ENCODE measurements around the gene MCTP2.

Gene MCTP2

GRCh38 chr15:94263341-94264273 lies 32.2 kb downstream of the MCTP2 start:
- DNase-seq = no peak

- no peak for DNase-seq
Measured at GRCh38 chr15:94265009-94265408, 33.6 kb downstream of the MCTP2 start.

GRCh38 chr15:94265982-94266381 lies 34.6 kb downstream of the MCTP2 start:
- DNase-seq = no peak

- no peak for DNase-seq
Measured at GRCh38 chr15:94266789-94267188, 35.4 kb downstream of the MCTP2 start.

- DNase-seq = no peak
Measured at GRCh38 chr15:94269954-94270353, 38.6 kb downstream of the MCTP2 start.

GRCh38 chr15:94270570-94270969 lies 39.2 kb downstream of the MCTP2 start:
- DNase-seq = no peak

- DNase-seq = no peak
Measured at GRCh38 chr15:94272251-94272898, 41.0 kb downstream of the MCTP2 start.

- DNase-seq = no peak
Measured at GRCh38 chr15:94273826-94274225, 42.5 kb downstream of the MCTP2 start.

- no peak for DNase-seq
Measured at GRCh38 chr15:94274745-94275144, 43.4 kb downstream of the MCTP2 start.

- DNase-seq = no peak
Measured at GRCh38 chr15:94277485-94277884, 46.1 kb downstream of the MCTP2 start.

GRCh38 chr15:94279736-94280135 lies 48.4 kb downstream of the MCTP2 start:
- no peak for DNase-seq

GRCh38 chr15:94280301-94280700 lies 48.9 kb downstream of the MCTP2 start:
- DNase-seq = no peak

- DNase-seq = no peak
Measured at GRCh38 chr15:94282269-94283250, 51.2 kb downstream of the MCTP2 start.

GRCh38 chr15:94286583-94286982 lies 55.2 kb downstream of the MCTP2 start:
- no peak for DNase-seq

GRCh38 chr15:94287794-94288246 lies 56.5 kb downstream of the MCTP2 start:
- DNase-seq = no peak

- no peak for DNase-seq
Measured at GRCh38 chr15:94290730-94291129, 59.4 kb downstream of the MCTP2 start.

GRCh38 chr15:94293411-94294402 lies 62.3 kb downstream of the MCTP2 start:
- DNase-seq = no peak

GRCh38 chr15:94294556-94294955 lies 63.2 kb downstream of the MCTP2 start:
- no peak for DNase-seq

GRCh38 chr15:94295275-94295674 lies 63.9 kb downstream of the MCTP2 start:
- DNase-seq = no peak

- no peak for DNase-seq
Measured at GRCh38 chr15:94296717-94297116, 65.4 kb downstream of the MCTP2 start.

GRCh38 chr15:94297558-94297957 lies 66.2 kb downstream of the MCTP2 start:
- DNase-seq = no peak

GRCh38 chr15:94298364-94298763 lies 67.0 kb downstream of the MCTP2 start:
- DNase-seq = no peak
